Skeletal muscle cell (primary cell): ENCODE measurements around the gene ELAVL2.

ENCODE experiments used
- DNase-seq: peaks from one replicate; pipeline ENCODE4 v3.0.0-alpha.2; 2010; ENCODE audit warnings: low read depth
- H3K4me3 ChIP-seq: 2 replicates; pipeline ENCODE4 v1.5.1; 2011; ENCODE audit warnings: low read depth, mild to moderate bottlenecking, control low read depth, low read length, moderate library complexity

Gene ELAVL2

GRCh38 chr9:23677446-23677845 lies 148.6 kb downstream of the ELAVL2 start:
- no peak overlapping the region for H3K4me3 ChIP-seq
- no peak for DNase-seq

- DNase-seq, result no peak
- H3K4me3 ChIP-seq, result no peak overlapping the region
Measured at GRCh38 chr9:23674016-23674585, 151.9 kb downstream of the ELAVL2 start.

GRCh38 chr9:23672151-23672550 lies 153.9 kb downstream of the ELAVL2 start:
- DNase-seq, result no peak
- no peak overlapping the region for H3K4me3 ChIP-seq

- no peak overlapping the region for H3K4me3 ChIP-seq
- no peak for DNase-seq
Measured at GRCh38 chr9:23669776-23670175, 156.3 kb downstream of the ELAVL2 start.

GRCh38 chr9:23665635-23666034 lies 160.4 kb downstream of the ELAVL2 start:
- DNase-seq, result no peak
- H3K4me3 ChIP-seq, result no peak overlapping the region

- DNase-seq, result no peak
Measured at GRCh38 chr9:23665051-23665450, 161.0 kb downstream of the ELAVL2 start.

GRCh38 chr9:23663946-23664345 lies 162.1 kb downstream of the ELAVL2 start:
- no peak for DNase-seq
- H3K4me3 ChIP-seq, result no peak overlapping the region

More at GRCh38 chr9:23665051-23665450, 161.0 kb downstream of the ELAVL2 start:
- H3K4me3 ChIP-seq, result no peak overlapping the region

GRCh38 chr9:23663536-23663935 lies 162.5 kb downstream of the ELAVL2 start:
- no peak overlapping the region for H3K4me3 ChIP-seq
- no peak for DNase-seq

GRCh38 chr9:23663125-23663524 lies 162.9 kb downstream of the ELAVL2 start:
- DNase-seq, result no peak
- no peak overlapping the region for H3K4me3 ChIP-seq

GRCh38 chr9:23662320-23662719 lies 163.7 kb downstream of the ELAVL2 start:
- H3K4me3 ChIP-seq, result no peak overlapping the region
- no peak for DNase-seq

- H3K4me3 ChIP-seq, result no peak overlapping the region
- no peak for DNase-seq
Measured at GRCh38 chr9:23659346-23660006, 166.6 kb downstream of the ELAVL2 start.

- no peak overlapping the region for H3K4me3 ChIP-seq
- no peak for DNase-seq
Measured at GRCh38 chr9:23658376-23659258, 167.4 kb downstream of the ELAVL2 start.

GRCh38 chr9:23651051-23651450 lies 175.0 kb downstream of the ELAVL2 start:
- no peak for DNase-seq
- H3K4me3 ChIP-seq, result no peak overlapping the region

- no peak overlapping the region for H3K4me3 ChIP-seq
- DNase-seq, result no peak
Measured at GRCh38 chr9:23648651-23649050, 177.4 kb downstream of the ELAVL2 start.

- DNase-seq, result no peak
- no peak overlapping the region for H3K4me3 ChIP-seq
Measured at GRCh38 chr9:23644896-23645295, 181.1 kb downstream of the ELAVL2 start.

GRCh38 chr9:23644326-23644725 lies 181.7 kb downstream of the ELAVL2 start:
- no peak for DNase-seq
- H3K4me3 ChIP-seq, result no peak overlapping the region

- DNase-seq, result no peak
- H3K4me3 ChIP-seq, result no peak overlapping the region
Measured at GRCh38 chr9:23643656-23644258, 182.3 kb downstream of the ELAVL2 start.
